OCI-LY3 (cell line): ENCODE measurements around the gene FOSL1.

Source experiments
- H2AFZ ChIP-seq: fragments of 200-600, 300-600 bp; shearing (Covaris generic); 2 replicates; pipeline ENCODE4 v1.6.0; 2014; ENCODE audit warnings: antibody characterized with exemption, low read depth, low read length
- H3K27ac ChIP-seq: fragments of 200-600, 300-600 bp; sonication (generic); 2 replicates; pipeline ENCODE4 v1.5.1; 2014; ENCODE audit warnings: mild to moderate bottlenecking, low read length, moderate library complexity, mixed read lengths
- H3K27me3 ChIP-seq: fragments of 200-600, 300-600 bp; sonication (generic); 2 replicates; pipeline ENCODE4 v1.6.1; 2014; ENCODE audit warnings: low read depth, low read length, mixed read lengths
- H3K36me3 ChIP-seq: fragments of 200-600, 300-600 bp; sonication (generic); replicated peaks from 2 replicates; pipeline ENCODE3; 2014; ENCODE audit warnings: low read depth, low read length, mixed read lengths
- H3K4me1 ChIP-seq: fragments of 300-600, 200-600 bp; sonication (generic); 2 replicates; pipeline ENCODE4 v1.6.1; 2014; ENCODE audit warnings: low read length, mixed read lengths
- H3K4me2 ChIP-seq: fragments of 200-600, 300-600 bp; sonication (generic); 2 replicates; pipeline ENCODE4 v1.6.1; 2014; ENCODE audit warnings: low read length, mixed read lengths
- H3K4me3 ChIP-seq: fragments of 300-600, 200-600 bp; sonication (generic); 2 replicates; pipeline ENCODE4 v1.5.1; 2014; ENCODE audit warnings: antibody characterized with exemption, mild to moderate bottlenecking, low read length, moderate library complexity
- H3K79me2 ChIP-seq: fragments of 300-600, 200-600 bp; shearing (Covaris generic); 2 replicates; pipeline ENCODE4 v1.6.1; 2014; ENCODE audit warnings: mild to moderate bottlenecking, low read length, mixed read lengths
- H3K9ac ChIP-seq: fragments of 300-600, 200-600 bp; shearing (Covaris generic); 2 replicates; pipeline ENCODE4 v1.6.0; 2014; ENCODE audit warnings: mild to moderate bottlenecking, low read length, moderate library complexity
- H3K9me3 ChIP-seq: fragments of 200-600, 300-600 bp; shearing (Covaris generic); 2 replicates; pipeline ENCODE4 v1.6.1; 2014; ENCODE audit warnings: low read length, mixed read lengths; ENCODE audit not compliant: insufficient read depth
- H4K20me1 ChIP-seq: fragments of 200-600, 300-600 bp; sonication (generic); 2 replicates; pipeline ENCODE4 v1.6.1; 2016; ENCODE audit warnings: low read length, mixed read lengths; ENCODE audit not compliant: insufficient read depth
- EZH2phosphoT487 ChIP-seq: fragments of 200-600 bp; shearing (Covaris generic); IDR thresholded peaks from 2 replicates; pipeline ENCODE4 v1.6.1; 2018; ENCODE audit warnings: antibody characterized with exemption, mixed run types, low read depth
- TF ChIP-seq, protein P1 (sequence below): fragments of 200-600, 300-600 bp; sonication (generic); IDR thresholded peaks from 2 replicates; pipeline ENCODE4 v1.5.1; 2014; ENCODE audit warnings: antibody characterized with exemption, low read length, low read depth

The FOSL1 gene

DNA sequence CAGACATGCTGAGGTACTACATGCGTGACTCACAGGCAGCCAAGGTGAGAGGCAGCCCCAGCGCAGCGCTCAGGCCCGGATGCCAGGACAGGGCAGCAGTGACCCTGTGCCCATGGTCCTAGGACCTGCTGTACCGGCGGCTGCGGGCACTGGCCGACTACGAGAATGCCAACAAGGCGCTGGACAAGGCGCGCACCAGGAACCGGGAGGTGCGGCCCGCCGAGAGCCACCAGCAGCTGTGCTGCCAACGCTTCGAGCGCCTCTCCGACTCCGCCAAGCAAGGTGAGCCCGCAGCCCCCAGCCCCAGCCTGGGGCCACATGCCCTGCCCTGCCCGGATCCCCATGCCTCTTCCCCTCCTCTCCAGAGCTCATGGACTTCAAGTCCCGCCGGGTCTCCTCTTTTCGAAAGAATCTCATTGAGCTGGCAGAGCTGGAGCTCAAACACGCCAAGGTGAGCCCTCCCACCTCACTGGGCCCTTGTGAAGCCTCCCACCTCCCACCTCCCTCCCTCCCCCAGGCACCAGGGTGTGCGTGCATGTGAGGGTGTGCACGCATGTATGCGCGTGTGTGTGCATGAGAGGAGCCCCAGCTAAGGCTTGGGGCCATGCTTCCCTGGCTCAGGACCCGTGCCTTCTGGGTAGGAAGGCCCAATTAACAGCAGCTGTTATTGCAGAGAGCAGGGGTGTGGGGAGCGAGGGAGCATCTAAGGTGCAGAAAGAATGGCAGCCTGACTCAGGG, 47.5 kb downstream of the FOSL1 start:
- Histone ChIP-seq H3K36me3 (peaks cover 62% of the 10 kb centered on the region), H3K4me3 (no peak overlapping the region), H3K9me3 (no peaks in the 10 kb centered on the region), H3K4me1 (peaks cover 8% of the 10 kb centered on the region), H3K9ac (no peak overlapping the region), H2AFZ (no peak overlapping the region), H3K79me2 (peaks cover 40% of the 10 kb centered on the region), H4K20me1 (peaks cover 44% of the 10 kb centered on the region), H3K27me3 (0 out of 2 replicates have a peak, but pooled peaks cover 3% of the 10 kb centered on the region), H3K27ac (no peak overlapping the region), H3K4me2 (no peak overlapping the region)
- no peak for TF ChIP-seq EZH2phosphoT487
- TF ChIP-seq, protein P1, sequence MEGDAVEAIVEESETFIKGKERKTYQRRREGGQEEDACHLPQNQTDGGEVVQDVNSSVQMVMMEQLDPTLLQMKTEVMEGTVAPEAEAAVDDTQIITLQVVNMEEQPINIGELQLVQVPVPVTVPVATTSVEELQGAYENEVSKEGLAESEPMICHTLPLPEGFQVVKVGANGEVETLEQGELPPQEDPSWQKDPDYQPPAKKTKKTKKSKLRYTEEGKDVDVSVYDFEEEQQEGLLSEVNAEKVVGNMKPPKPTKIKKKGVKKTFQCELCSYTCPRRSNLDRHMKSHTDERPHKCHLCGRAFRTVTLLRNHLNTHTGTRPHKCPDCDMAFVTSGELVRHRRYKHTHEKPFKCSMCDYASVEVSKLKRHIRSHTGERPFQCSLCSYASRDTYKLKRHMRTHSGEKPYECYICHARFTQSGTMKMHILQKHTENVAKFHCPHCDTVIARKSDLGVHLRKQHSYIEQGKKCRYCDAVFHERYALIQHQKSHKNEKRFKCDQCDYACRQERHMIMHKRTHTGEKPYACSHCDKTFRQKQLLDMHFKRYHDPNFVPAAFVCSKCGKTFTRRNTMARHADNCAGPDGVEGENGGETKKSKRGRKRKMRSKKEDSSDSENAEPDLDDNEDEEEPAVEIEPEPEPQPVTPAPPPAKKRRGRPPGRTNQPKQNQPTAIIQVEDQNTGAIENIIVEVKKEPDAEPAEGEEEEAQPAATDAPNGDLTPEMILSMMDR, result no peak

DNA sequence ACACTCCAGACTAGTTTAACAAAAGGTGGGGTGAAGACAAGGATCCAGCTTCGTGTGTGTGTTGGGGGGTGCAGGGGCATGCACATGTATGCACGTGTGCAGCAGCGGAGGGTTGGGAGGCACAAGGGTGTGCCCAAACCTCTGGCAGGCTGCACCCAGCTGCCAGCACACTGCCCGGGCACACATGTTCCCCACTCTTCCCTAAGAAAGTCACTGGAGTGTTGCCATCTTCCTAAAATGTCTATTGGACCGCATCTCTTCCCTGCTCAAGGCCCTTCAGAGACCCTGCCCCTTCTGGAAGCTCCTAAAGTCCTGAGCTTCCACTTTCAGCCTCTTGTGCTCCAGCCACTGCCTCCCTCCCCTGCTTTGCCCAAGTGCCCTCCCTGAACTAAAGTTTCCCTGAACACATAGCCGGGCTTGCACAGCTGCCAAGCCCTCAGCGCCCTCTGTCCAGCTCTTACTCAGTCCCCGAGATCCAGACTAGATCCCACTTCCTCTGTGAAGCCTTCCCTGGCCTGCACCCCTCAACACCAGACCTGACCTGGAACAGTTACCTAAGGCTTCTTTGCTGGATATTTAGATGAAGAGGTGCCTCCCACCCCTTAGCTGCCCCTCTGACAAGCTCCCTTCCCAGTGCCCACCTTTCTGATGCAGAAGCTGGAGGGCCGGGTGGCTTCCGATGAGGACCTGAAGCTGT, 48.2 kb downstream of the FOSL1 start:
- no peaks in the 10 kb centered on the region for H3K9me3 ChIP-seq
- H3K36me3 ChIP-seq, result peaks cover 59% of the 10 kb centered on the region
- peaks cover 8% of the 10 kb centered on the region for H3K4me1 ChIP-seq
- no peak overlapping the region for H3K4me2 ChIP-seq
- peaks cover 39% of the 10 kb centered on the region for H4K20me1 ChIP-seq
- TF ChIP-seq, protein P1, result no peak
- no peak for TF ChIP-seq EZH2phosphoT487
- H2AFZ ChIP-seq, result no peak overlapping the region
- peaks cover 33% of the 10 kb centered on the region for H3K79me2 ChIP-seq
- 0 out of 2 replicates have a peak, but pooled peaks cover 3% of the 10 kb centered on the region for H3K27me3 ChIP-seq
- H3K4me3 ChIP-seq, result no peak overlapping the region
- H3K9ac ChIP-seq, result no peak overlapping the region
- no peak overlapping the region for H3K27ac ChIP-seq

DNA sequence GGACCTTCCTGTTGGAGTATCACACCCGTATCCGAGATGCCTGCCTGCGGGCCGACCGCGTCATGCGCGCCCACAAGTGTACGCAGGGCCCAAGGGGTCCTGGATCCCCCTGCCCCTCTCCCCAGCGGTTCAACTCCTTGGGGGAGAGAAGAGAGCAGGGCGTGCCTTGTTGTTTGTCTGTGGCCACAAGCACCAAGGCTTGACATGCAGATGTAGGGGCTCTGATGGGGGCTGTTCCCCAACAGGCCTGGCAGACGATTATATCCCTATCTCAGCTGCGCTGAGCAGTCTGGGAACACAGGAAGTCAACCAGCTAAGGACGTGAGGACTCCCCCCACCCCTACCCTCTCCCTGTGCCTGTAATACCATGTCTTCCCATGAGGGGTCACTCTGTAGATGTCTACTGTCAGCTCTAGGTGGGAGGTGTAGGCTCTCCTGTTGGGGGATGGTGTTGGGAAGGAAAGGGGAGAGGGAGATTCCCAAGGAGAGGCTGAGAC, 49.1 kb downstream of the FOSL1 start:
- H3K4me3 ChIP-seq, result no peak overlapping the region
- TF ChIP-seq, protein P1, result peak; percentile 55
- no peak for TF ChIP-seq EZH2phosphoT487
- no peaks in the 10 kb centered on the region for H3K9me3 ChIP-seq
- peaks cover 51% of the 10 kb centered on the region for H3K36me3 ChIP-seq
- no peak overlapping the region for H3K4me2 ChIP-seq
- peaks cover 31% of the 10 kb centered on the region for H4K20me1 ChIP-seq
- no peak overlapping the region for H3K9ac ChIP-seq
- 0 out of 2 replicates have a peak, but pooled peaks cover 3% of the 10 kb centered on the region for H3K27me3 ChIP-seq
- H3K4me1 ChIP-seq, result peaks cover 2% of the 10 kb centered on the region
- no peak overlapping the region for H3K27ac ChIP-seq
- no peak overlapping the region for H2AFZ ChIP-seq
- peaks cover 25% of the 10 kb centered on the region for H3K79me2 ChIP-seq
